Hematopoietic multipotent progenitor cell treated with erythropoietin and hydrocortisone succinate and interleukin-3 and kit ligand, for 15 days (in vitro differentiated cells): Measurements from ENCODE around the gene RNF26.

Source experiments
- DNase-seq: peaks from one replicate; pipeline ENCODE4 v3.0.0-alpha.2; 2015; ENCODE audit warnings: low spot score

RNF26 gene

DNA sequence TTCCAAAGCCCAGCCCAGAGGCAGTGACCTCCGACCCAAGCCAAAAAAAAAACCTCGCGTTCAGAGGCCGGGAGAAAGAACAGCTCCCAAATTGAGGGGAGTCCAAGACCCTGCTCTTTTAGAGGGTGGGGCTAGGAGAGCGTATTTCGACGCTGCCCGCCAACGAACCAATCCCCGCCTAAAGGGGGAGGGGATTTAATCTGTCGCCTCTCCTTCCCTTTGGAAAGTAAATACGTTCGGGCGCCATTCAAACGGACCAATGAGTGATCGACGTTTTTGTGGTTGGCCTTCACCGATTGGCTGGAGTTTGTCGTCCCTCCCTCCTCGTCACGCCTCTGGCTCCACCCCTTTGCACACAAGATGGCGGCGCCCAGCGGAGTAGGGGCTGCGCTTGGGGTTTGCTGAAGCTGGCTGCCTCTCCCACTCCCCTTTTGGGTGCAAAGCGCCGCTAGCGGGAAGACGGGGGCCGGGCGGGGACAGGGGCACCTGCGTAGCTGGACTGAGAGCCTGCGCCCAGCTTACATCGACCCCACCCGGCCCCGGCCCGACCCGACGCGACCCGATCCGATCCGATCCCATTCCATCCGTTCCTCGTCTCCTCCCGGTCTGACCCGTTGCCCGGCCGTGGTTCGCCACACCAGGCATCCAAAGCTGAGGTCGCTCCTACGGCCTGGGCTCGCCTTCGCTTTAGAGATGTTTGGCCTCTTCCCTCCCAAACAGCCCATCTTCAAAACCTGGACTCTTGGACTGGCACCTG lies at the start of gene RNF26:
Gene RNF26, plus strand, starts transcription at position 354 of the 757 bp plus-strand sequence. CDS start 596 bp downstream, outside the sequence.
- DNase-seq = peak; percentile 96

DNA sequence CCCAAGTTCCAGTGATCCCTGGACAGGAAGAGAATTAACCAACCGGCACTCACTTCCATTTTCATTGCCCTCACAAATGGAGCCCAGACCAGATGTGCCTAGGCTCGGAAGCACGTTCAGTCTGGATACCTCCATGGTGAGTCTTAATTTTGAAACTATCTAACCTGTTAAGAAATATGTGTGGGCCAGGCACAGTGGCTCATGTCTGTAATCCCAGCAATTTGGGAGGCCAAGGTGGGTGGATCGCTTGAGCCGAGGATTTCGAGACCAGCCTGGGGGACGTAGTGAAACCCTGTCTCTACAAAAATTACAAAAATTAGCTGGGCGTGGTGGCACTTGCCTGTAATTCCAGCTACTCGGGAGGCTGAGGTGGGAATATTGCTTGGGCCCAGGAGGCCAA lies 48.9 kb upstream of the RNF26 start:
- no peak for DNase-seq

DNA sequence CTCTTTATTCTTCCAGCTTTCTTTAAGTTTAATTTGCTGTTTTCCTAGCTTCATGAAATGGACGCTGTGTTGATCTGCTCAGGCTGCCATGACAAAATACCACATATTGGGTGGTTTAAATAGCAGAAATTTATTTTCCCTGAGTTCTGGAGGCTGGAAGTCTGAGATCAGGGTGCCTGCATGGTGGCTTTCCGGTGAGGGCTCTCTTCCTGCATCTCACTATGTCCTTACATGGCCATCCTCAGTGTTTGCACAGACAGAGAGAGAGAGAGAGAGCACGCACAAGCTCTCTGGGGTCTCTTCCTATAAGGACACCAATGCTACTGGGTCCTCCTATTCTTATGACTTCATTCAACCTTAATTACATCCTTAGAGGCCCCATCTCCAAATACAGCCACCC lies 46.1 kb upstream of the RNF26 start:
- no peak for DNase-seq

DNA sequence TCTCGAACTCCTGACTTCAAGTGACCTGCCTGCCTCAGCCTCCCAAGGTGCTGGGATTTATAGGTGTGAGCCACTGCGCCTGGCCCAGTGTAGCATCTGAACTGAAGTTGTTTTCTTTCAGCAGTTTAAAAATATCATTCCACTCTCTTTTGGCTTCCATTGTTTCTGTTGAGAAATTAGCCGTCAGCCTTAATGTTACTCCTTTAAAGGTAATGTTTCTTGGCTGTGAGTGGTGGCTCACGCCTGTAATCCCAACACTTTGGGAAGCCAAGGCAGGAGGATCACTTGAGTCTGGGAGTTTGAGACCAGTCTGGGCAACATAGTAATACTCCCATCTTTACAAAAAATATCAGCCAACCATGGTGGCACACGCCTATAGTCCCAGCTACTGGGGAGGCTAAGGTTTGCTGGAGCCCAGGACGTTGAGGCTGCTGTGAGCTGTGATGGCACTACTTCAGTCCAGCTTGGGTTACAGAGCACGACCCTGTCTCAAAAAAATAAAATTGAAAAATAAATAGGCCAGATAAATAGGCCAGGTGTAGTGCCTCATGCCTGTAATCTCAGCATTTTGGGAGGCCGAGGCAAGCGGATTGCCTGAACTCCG lies 43.3 kb upstream of the RNF26 start:
- no peak for DNase-seq

DNA sequence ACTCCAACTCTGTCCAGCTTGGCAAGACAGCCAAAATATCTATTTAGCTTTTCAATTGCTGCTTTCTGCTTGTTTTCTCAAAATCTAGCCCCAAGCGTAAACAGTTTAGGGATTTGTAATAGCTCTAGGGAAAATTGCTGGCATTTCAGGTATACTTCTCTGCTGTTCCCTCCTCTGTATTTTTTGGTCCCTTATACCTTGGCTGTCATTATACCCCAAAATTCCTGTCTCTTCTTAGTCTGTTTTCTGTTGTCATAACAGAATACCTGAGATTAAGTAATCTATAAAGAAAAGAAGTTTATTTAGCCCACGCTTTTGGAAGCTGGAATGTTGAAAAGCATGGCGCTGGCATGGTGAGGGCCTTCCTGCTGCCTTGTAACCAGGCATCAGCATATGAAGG lies 40.9 kb upstream of the RNF26 start:
- DNase-seq = no peak

DNA sequence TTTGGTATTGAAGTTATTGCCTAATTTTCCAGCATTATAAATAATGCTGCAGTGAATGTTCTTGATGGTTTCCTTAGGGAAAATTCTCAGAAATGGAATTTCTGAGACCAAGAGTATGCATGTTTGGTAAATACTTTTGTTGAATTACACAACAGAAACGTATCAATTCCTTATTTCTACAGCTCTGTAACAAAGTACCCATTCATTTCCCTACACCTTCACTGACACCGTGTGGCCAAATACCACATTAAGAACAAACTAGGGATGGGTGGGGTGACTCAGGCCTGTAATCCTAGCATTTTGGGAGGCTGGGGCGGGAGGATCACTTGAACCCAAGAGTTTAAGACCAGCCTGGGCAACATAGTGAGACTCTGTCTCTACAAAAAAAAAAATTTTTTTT lies 39.1 kb upstream of the RNF26 start:
- no peak for DNase-seq

DNA sequence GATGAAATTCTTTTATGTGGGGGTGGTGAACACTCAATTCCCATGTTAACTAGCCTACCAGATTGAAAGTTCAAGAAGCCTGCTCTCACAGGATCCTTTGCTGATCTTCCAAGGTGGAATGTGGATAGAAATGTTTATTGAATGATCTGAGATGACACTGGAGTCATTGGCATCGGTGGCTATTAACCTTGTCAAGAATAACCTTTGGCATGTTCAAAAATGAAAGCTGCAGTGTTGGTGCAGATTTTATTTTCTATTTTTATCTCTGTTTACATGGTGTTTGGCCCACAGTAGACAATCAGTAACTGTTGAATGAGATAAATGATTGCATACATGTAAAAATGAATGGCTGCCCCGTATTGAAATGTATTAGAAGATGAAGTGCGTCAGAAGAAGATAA lies 36.4 kb upstream of the RNF26 start:
- DNase-seq = no peak

DNA sequence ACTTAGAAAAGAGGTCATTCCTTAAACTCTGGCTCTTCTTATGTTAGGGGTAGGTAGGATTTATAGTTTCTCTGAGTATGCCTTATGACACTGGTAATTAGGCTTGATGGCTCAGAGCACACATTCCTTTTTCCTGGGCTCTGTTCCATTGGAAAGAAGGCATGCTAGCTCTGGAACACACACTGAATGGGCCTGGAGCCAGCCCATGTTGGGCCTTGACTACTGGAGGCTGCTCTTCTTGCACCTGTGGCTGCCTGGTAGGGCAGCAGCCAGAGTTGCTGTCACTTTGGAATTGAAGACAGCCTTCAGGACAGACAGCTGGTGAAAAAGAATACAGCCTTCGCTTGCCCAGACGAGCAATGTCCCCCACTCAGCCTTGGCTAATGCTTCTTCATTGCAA lies 35.6 kb upstream of the RNF26 start:
- DNase-seq = no peak

DNA sequence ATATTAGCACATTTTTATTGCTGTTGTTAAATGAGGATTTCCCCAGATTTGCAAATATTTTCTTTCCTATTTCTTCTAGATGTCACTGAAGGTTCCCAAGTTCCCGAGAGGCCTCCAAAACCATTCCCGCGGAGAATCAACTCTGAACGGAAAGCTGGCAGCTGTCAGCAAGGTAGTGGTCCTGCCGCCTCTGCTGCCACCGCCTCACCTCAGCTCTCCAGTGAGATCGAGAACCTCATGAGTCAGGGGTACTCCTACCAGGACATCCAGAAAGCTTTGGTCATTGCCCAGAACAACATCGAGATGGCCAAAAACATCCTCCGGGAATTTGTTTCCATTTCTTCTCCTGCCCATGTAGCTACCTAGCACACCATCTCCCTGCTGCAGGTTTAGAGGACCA lies 34.9 kb upstream of the RNF26 start:
- no peak for DNase-seq

DNA sequence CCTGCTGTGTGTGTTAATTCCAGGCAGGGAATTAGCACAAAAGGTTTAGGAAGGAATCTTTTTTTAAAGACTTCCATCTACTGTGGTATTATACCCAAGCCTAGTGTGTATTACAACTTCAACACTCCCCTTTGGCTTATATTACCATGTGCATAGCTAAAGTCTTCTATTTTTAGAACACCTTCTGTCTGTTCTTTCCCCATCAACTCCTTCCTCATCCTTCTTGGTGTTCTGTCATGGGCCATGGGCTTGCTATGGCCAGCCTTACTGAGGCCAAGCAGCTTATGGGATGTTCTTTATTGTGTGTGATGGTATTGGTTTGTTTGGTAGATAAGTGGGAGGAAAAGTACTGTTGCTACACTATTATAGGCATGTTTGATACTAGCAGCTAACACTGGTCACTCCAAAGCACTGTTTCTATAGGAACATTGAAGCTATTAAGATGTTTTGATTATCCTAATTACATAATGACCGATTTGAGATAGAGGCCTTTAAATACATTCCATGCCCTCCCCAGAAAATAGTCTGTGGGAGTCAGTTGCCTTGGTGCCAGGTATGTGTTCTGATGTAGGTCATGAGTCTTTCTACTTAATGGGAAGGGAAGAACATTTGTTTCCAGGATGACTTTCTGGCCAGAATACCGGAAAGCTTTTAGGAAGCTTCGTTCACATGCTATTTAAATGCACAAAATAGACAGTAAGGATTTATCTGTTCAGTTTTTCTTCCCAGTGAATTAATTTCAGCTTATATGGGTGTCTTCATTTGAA lies 33.9 kb upstream of the RNF26 start:
- no peak for DNase-seq

DNA sequence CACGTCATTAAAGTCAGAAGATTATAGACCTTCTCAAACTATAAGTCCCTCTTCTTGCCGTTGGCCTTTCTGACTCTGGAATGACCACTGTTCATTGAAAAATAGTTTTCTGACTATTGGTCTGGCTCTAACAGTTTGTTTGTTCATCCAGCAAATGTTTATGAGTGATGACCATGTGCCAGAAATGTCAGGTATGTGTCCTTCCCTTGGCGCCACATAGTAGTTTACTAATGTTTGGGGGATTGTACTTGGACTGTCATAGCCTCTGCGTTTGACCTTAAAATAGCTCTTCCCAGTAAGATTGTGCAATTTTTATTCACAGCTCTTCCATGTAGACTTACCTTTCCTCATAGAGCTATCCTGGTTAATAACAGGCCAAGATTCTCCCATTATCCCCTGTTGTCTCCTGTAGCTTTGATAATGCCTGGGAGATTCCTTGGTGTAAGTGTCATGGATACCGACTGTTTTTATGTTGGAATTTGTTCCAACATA lies 31.1 kb upstream of the RNF26 start:
- no peak for DNase-seq

DNA sequence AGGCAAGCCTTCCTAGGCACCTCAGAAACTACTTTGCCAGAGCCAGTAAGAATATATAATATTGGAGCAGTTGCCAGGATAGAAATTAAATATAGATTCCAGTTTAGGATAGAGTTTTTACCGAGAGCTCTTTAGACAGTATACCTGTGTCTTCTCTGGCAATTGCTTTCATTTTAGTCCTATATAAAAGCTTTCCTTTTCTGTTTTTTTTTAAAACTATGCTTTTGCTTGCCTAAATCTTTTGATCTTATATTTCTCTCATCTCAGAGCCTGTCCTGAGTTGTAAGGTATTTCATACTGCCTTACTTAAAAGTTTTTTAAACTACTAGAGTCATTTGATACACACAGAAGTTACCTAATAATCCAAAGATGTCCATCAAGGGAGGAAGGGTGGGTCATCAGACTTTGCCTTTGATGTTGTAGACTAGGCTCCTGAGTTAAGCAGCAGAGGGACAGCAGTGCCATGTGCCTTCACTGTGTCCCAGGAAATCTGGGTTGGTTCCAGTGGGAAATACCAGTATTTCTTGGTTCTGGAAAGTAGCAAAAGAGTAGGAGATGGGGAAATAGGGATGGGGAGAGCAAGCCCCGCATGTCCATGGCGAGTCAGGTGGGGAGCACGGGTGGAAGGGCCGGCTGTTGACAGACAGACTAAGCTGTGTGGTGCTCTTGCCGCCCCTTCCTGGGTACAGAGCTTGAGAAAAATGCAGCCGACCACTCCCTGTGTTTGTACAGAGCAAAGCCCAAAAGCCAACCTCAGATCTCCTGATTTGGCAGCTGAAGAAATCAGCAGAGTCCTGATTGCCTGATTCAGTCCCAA lies 28.6 kb upstream of the RNF26 start:
- no peak for DNase-seq

DNA sequence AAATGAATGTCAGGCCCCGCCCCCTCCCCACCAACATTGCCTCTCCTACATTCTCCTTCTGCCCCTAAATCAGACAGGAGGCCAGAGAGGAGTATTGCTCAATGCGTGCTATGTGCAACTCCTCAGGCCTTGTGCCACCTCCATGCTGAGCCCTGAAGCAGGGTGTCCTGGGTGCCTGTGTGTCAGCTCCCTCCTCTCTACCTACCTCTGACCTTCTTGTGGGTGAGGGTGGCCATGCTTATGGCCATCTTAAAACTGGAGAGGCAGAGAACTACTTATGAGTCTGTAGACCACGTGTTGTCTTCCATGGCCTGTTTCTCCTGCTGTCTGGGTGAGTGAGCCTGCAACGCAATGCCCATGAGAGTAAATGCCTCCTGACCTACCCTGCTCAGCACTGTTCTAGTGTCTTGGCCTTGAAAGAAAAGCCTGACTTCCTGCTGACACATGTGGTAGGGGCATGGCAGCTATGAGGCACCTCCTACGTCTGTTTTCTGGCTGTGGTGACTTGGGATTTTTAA lies 27.9 kb upstream of the RNF26 start:
- DNase-seq = no peak

DNA sequence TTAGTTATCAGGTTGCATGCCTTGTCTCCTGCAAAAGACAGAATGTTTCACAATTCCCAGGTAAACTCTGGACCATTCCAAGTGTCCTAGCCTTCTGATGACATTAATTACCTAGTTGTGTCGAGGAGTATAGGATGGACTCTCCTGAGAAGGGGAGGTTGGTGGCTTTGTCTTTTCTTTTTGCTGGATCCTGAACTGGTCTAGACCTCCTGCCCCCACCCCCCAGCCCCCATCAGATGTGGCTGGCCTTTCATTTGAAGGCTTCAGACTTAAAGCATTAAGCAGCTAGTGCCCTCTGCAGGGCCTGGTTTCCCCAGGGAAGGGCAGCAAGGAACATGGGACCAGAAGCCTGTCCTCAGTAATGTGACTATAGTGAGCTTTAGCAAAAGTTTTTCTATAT lies 27.1 kb upstream of the RNF26 start:
- DNase-seq = no peak

DNA sequence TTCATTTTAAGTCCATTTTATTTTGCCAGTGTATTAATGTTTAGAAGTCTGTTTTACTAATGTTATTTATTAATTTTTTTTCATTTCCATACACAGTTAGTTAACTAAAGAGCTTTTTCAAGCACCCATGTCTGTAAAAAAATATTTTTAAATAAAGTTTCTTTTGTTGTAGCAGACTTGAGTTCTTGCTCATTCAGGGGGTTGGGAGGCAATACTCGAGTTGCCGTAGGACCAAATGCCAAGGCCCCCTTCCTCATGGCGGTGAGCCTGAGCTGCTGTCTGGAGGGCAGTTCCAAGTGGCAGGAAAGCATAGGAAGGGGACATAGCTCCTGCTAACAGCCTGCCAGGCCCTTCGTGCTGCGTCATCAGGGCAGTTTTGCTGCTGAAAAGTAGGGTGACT lies 26.4 kb upstream of the RNF26 start:
- no peak for DNase-seq

DNA sequence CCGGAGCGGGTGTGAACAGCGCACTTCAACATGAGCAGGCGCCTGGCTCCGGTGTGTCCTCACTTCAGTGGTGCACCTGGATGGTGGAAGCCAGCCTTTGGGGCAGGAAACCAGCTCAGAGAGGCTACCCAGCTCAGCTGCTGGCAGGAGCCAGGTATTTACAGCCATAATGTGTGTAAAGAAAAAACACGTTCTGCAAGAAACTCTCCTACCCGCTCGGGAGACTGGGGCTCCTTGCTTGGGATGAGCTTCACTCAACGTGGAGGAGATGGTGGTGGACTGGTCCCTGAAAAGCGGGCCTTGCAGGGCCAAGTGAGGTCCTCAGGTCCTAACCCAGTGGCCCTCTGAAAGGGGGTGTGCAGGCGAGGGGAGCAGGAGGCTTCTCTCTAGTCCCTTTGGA lies 24.9 kb upstream of the RNF26 start:
- DNase-seq = no peak

DNA sequence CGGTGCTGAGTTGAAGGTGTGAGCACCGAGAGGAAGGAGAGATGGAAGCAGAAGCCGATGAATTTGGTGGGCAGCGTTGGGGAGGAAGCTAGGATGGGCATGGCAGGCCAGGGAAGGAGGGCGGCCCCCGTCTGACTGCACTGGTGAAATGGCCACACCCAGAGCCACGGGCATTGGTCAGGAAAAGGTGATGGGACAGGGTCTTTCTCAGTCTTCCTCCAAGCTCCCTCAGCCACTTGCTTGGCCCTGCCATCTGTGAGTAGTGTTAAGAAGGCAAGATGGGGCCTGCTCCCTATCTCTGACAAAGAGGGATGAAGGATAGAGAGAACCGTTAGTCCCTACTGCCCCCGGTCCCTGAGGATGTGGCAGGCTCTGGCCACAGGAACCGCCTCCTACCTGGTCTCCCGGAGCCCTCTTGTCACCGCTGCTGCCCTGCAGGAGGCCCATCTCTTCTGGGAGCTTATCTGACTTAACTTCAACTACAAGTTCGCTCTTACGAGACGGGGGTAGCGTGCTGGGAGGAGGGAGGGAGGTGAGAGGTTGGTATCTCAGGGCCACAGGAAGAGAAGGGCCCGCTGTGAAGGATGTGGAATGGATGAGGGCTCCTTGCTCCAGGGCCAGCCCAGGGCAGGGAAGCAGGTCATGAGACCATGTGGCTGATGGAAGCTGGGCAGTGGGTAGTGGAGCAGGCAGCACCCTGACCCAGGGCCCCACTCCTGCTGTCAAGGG lies 24.2 kb upstream of the RNF26 start:
- DNase-seq = no peak

DNA sequence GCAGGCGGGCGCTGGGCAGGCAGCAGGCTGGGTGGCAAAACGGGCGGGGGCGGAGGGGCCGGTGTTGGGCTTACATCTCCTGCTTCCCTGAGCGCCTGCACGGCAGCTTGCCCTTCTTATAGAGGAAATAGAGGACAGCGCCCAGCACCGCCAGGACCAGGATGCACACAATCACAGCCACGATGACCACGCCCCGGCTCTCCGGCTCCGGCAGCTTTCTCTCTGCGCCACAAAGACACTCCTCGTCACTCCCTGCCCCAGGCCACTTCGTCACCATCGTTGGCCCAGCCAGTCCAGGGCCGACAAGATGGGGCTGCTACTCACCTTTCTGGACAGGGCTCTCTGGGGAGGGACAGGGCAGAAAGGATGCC lies 23.7 kb upstream of the RNF26 start:
- DNase-seq = no peak

DNA sequence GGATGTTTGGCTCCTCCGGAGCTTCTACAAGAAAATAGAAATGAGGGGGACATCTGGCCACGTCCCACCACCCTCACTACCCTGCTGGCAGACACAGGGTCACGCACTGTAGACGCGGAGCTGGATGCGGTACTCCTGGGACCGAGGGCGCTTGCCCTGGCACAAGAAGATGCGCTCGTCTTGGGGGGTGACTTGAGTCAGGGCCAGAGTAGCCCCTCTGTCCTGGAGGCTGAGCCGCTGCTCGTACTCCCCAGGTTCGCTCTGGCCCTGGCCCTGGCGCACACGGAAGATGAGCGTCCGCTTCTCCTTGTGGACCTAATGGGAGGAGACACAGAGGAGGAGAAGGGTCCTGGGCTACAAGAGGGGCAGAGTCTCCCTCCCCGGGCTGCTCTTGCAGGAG lies 19.6 kb upstream of the RNF26 start:
- DNase-seq = no peak

DNA sequence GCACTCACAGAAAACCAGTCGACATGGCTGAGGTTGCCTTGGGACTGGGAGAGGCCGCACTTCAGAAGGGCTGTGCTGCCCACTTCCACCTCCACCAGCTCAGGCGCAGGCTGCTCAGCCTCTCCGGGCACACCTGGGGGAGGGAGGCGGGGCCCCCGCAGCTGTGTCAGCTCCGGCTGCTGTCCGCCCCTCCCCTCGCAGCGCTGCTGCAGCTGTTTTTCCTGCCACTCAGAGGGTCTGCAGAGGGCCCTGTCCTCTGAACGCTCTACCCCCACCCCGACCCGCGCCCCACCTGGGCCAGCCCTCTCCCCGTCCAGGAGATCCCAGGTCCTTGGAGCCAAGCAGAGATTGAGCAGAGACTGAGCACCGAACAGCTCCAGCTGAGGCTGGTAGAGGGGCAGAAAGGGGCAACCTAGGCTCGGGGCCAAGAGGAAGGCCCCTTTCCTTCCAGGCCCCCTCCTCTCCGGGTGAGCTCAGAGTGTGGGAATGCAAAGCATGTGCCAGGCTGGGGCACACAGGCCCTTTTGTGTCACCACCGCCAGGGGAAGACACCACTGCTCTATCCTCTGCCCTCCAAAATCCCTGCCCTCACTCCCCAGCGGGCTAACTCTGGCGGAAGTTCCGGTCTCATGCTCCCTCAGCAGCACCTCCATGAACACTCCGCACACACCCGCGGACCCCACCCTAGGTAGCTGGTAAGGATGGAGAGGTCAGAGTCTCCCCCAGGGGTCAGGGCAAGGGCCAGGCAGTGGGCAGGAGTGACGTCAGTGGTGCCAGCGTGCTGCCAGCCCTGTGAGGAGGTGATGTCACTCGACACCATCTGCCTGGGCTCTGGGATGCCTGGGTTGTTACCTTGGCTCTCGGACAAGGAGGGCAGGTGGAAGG lies 19.0 kb upstream of the RNF26 start:
- no peak for DNase-seq
